ENCODE results near the gene ARHGEF28.

Gene ARHGEF28

GRCh38 chr5:73797132-73797510 lies 171.1 kb downstream of the ARHGEF28 start:
- Histone ChIP-seq H3K9me3 (ENCODE audit: severe bottlenecking) (no peaks in the 10 kb centered on the region), H3K36me3 (no peaks in the 10 kb centered on the region), H3K4me3 (ENCODE audit: low read depth, low read length) (no peak overlapping the region), H3K27me3 (ENCODE audit: insufficient read depth, low read depth, severe bottlenecking) (no peaks in the 10 kb centered on the region), H3K27ac (no peak overlapping the region)
- DNase-seq: no peak
- no peak for TF ChIP-seq CTCF (IDR thresholded peaks at IDR 0.05; ENCODE audit: low read depth, low read length)

GRCh38 chr5:73799401-73799972 lies 173.5 kb downstream of the ARHGEF28 start:
- H3K36me3 ChIP-seq: no peaks in the 10 kb centered on the region
- H3K9me3 ChIP-seq (ENCODE audit: severe bottlenecking): no peaks in the 10 kb centered on the region
- no peak overlapping the region for H3K27ac ChIP-seq
- no peak overlapping the region for H3K4me3 ChIP-seq (ENCODE audit: low read depth, low read length)
- no peak for DNase-seq
- H3K27me3 ChIP-seq (ENCODE audit: insufficient read depth, low read depth, severe bottlenecking): no peaks in the 10 kb centered on the region
- TF ChIP-seq CTCF (IDR thresholded peaks at IDR 0.05; ENCODE audit: low read depth, low read length): no peak

GRCh38 chr5:73801686-73802085 lies 175.7 kb downstream of the ARHGEF28 start:
- no peaks in the 10 kb centered on the region for H3K27me3 ChIP-seq (ENCODE audit: insufficient read depth, low read depth, severe bottlenecking)
- DNase-seq: no peak
- H3K4me3 ChIP-seq (ENCODE audit: low read depth, low read length): no peak overlapping the region
- H3K36me3 ChIP-seq: no peaks in the 10 kb centered on the region
- no peak for TF ChIP-seq CTCF (IDR thresholded peaks at IDR 0.05; ENCODE audit: low read depth, low read length)
- H3K27ac ChIP-seq: no peak overlapping the region
- H3K9me3 ChIP-seq (ENCODE audit: severe bottlenecking): no peaks in the 10 kb centered on the region

GRCh38 chr5:73805449-73805848 lies 179.5 kb downstream of the ARHGEF28 start:
- no peak for TF ChIP-seq CTCF (IDR thresholded peaks at IDR 0.05; ENCODE audit: low read depth, low read length)
- Histone ChIP-seq H3K27me3 (ENCODE audit: insufficient read depth, low read depth, severe bottlenecking) (no peaks in the 10 kb centered on the region), H3K4me3 (ENCODE audit: low read depth, low read length) (no peak overlapping the region), H3K36me3 (no peaks in the 10 kb centered on the region), H3K27ac (no peak overlapping the region), H3K9me3 (ENCODE audit: severe bottlenecking) (no peaks in the 10 kb centered on the region)
- DNase-seq: no peak

GRCh38 chr5:73808911-73809310 lies 182.9 kb downstream of the ARHGEF28 start:
- Histone ChIP-seq H3K9me3 (ENCODE audit: severe bottlenecking) (no peaks in the 10 kb centered on the region), H3K4me3 (ENCODE audit: low read depth, low read length) (no peak overlapping the region), H3K27me3 (ENCODE audit: insufficient read depth, low read depth, severe bottlenecking) (no peaks in the 10 kb centered on the region), H3K36me3 (no peaks in the 10 kb centered on the region), H3K27ac (no peak overlapping the region)
- DNase-seq: no peak
- no peak for TF ChIP-seq CTCF (IDR thresholded peaks at IDR 0.05; ENCODE audit: low read depth, low read length)

GRCh38 chr5:73810429-73810828 lies 184.4 kb downstream of the ARHGEF28 start:
- DNase-seq: no peak
- TF ChIP-seq CTCF (IDR thresholded peaks at IDR 0.05; ENCODE audit: low read depth, low read length): no peak
- H3K36me3 ChIP-seq: no peaks in the 10 kb centered on the region
- no peaks in the 10 kb centered on the region for H3K9me3 ChIP-seq (ENCODE audit: severe bottlenecking)
- H3K27me3 ChIP-seq (ENCODE audit: insufficient read depth, low read depth, severe bottlenecking): no peaks in the 10 kb centered on the region
- no peak overlapping the region for H3K27ac ChIP-seq
- H3K4me3 ChIP-seq (ENCODE audit: low read depth, low read length): no peak overlapping the region
